Endodermal cell (in vitro differentiated cells): ENCODE measurements around the gene OTOG. TPM values are rescaled to one million over a fixed set of nuclear protein-coding genes. Genes with fewer than 3 reads are reported as not detected.
A peak's percentile ranks its signal among the peaks of the same experiment; 100 is the strongest.

Experiments
- DNase-seq: peaks from one replicate; pipeline ENCODE4 v3.0.0-alpha.2; 2017
- H3K27ac ChIP-seq: 2 replicates; pipeline ENCODE4 v1.5.1; 2013; ENCODE audit warnings: mild to moderate bottlenecking, low read depth, low read length, moderate library complexity
- H3K27me3 ChIP-seq: 2 replicates; pipeline ENCODE4 v1.6.1; 2013; ENCODE audit warnings: mild to moderate bottlenecking, low read length, moderate library complexity; ENCODE audit not compliant: insufficient read depth, control insufficient read depth, poor library complexity, severe bottlenecking
- H3K36me3 ChIP-seq: 2 replicates; pipeline ENCODE4 v1.7.0; 2013; ENCODE audit warnings: mild to moderate bottlenecking, low read length, moderate library complexity; ENCODE audit not compliant: control insufficient read depth, insufficient read depth
- H3K4me1 ChIP-seq: one replicate; pipeline ENCODE4 v1.7.0; 2013; ENCODE audit warnings: low read length; ENCODE audit not compliant: control insufficient read depth, insufficient read depth
- H3K4me3 ChIP-seq: 2 replicates; pipeline ENCODE4 v1.5.1; 2013; ENCODE audit warnings: mild to moderate bottlenecking, low read length, moderate library complexity
- H3K9ac ChIP-seq: 2 replicates; pipeline ENCODE4 v1.6.1; 2013; ENCODE audit warnings: mild to moderate bottlenecking, low read length, moderate library complexity; ENCODE audit not compliant: poor library complexity, severe bottlenecking; ENCODE audit errors: extremely low read depth
- H3K9me3 ChIP-seq: 2 replicates; pipeline ENCODE4 v1.6.1; 2013; ENCODE audit warnings: mild to moderate bottlenecking, low read length, moderate library complexity; ENCODE audit not compliant: control insufficient read depth
- H3K27ac Mint-ChIP-seq: 2 replicates; pipeline ENCODE4 v1.8.0; 2020; ENCODE audit warnings: mixed read lengths
- H3K27me3 Mint-ChIP-seq: 2 replicates; pipeline ENCODE4 v1.8.0; 2021; ENCODE audit warnings: mild to moderate bottlenecking, mixed read lengths; ENCODE audit not compliant: insufficient read depth
- H3K36me3 Mint-ChIP-seq: 2 replicates; pipeline ENCODE4 v1.8.0; 2020; ENCODE audit warnings: low read depth, mixed read lengths
- H3K4me1 Mint-ChIP-seq: 2 replicates; pipeline ENCODE4 v1.8.0; 2020; ENCODE audit warnings: mixed read lengths
- H3K4me3 Mint-ChIP-seq: 2 replicates; pipeline ENCODE4 v1.8.0; 2020; ENCODE audit warnings: mild to moderate bottlenecking, moderate library complexity, mixed read lengths
- H3K9me3 Mint-ChIP-seq: 2 replicates; pipeline ENCODE4 v1.8.0; 2020; ENCODE audit warnings: mild to moderate bottlenecking, mixed read lengths
- CTCF ChIP-seq: fragments of 200-600 bp; sonication (generic); conservative IDR thresholded peaks from 2 replicates; pipeline ENCODE4 v1.5.0; 2021; ENCODE audit warnings: antibody characterized with exemption, mild to moderate bottlenecking
- WGBS, 2 experiments: methylation state at CpG; one replicate each; pipeline versions ENCODE4 v1.1.5 to v1.1.7; 2013; ENCODE audit warnings: missing lambda C conversion rate in 2 of 2, mixed read lengths in 1 of 2; ENCODE audit not compliant: insufficient coverage in 1 of 2, insufficient read length in 1 of 2; 5-methylcytosine and 5-hydroxymethylcytosine counted together
- total RNA-seq, 2 donors: library from RNA; stranded (reverse); fragmentation: NEBNext Ultra II Directional in 1 of 2; extraction: Animal tissue kit (Norgen Biotek cat#: 25700) in 1 of 2; gene quantifications; 2 replicates in 1 of 2; 3 replicates in 1 of 2; pipeline ENCODE4 v1.2.1, GENCODE V29; 2021

The OTOG gene
- total RNA-seq, 2 donors from 2014 or later = 0.33 to 0.55 TPM

DNA sequence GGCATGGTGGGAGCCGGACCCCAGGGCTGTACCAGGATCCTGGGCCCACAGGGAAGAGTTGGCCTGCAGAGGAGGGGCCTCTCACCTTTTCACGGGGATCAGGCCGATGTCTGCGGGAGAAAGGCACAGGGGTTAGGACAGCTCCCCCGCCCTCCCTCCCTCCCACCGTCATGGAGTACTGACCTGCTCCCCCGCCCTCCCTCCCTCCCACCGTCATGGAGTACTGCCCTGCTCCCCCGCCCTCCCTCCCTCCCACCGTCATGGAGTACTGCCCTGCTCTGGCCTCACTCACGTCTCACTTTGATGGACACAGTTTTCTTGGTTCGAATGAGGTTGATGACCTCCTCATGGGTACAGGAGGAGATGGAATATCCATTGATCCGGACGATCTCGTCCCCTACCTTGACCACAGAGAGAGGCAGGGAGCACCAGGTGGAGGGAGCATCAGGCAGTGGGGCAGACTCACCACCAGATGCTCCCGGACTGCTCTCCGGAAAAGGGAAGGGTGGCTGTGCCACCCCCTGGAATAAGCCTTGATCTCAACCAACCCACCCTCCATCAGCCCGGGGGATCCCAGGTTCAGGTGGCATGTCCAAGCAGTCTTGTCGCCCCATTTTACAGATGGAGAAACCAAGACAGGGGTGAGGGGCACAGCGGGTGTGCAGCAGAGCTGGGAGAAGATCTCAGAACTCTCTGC, 20.0 kb upstream of the OTOG start:
- 90 to 100% methylated on average over 6 to 15 of the region's 20 CpGs for WGBS, 2 experiments
- no peaks in the 10 kb centered on the region for H3K36me3 Mint-ChIP-seq
- no peak overlapping the region for H3K4me3 Mint-ChIP-seq

GRCh38 chr11:17527628-17527995, 19.4 kb upstream of the OTOG start:
- no peak for DNase-seq
- no peaks in the 10 kb centered on the region for H3K9me3 ChIP-seq
- H3K27me3 Mint-ChIP-seq = peaks cover 3% of the 10 kb centered on the region
- H3K36me3 Mint-ChIP-seq = no peaks in the 10 kb centered on the region
- H3K4me1 ChIP-seq = peaks cover 14% of the 10 kb centered on the region
- H3K27ac ChIP-seq = no peak overlapping the region
- no peaks in the 10 kb centered on the region for H3K9me3 Mint-ChIP-seq
- H3K4me3 Mint-ChIP-seq = no peak overlapping the region
- peaks cover 18% of the 10 kb centered on the region for H3K4me1 Mint-ChIP-seq
- H3K36me3 ChIP-seq = no peaks in the 10 kb centered on the region
- H3K9ac ChIP-seq = no peak overlapping the region
- H3K27ac Mint-ChIP-seq = no peak overlapping the region
- WGBS, 2 experiments = 88 to 91% methylated on average over 1 to 3 of the region's 3 CpGs
- no peaks in the 10 kb centered on the region for H3K27me3 ChIP-seq
- TF ChIP-seq CTCF = no peak
- H3K4me3 ChIP-seq = no peak overlapping the region

More for the DNA sequence above, 20.0 kb upstream of the OTOG start:
- Histone ChIP-seq H3K4me3 (no peak overlapping the region), H3K9ac (no peak overlapping the region), H3K27me3 (no peaks in the 10 kb centered on the region), H3K27ac (no peak overlapping the region), H3K4me1 (peaks cover 14% of the 10 kb centered on the region), H3K36me3 (no peaks in the 10 kb centered on the region), H3K9me3 (no peaks in the 10 kb centered on the region)
- Mint-ChIP-seq H3K27me3 (peaks cover 4% of the 10 kb centered on the region), H3K4me1 (peaks cover 18% of the 10 kb centered on the region), H3K27ac (no peak overlapping the region), H3K9me3 (no peaks in the 10 kb centered on the region)
- no peak for DNase-seq
- no peak for TF ChIP-seq CTCF

DNA sequence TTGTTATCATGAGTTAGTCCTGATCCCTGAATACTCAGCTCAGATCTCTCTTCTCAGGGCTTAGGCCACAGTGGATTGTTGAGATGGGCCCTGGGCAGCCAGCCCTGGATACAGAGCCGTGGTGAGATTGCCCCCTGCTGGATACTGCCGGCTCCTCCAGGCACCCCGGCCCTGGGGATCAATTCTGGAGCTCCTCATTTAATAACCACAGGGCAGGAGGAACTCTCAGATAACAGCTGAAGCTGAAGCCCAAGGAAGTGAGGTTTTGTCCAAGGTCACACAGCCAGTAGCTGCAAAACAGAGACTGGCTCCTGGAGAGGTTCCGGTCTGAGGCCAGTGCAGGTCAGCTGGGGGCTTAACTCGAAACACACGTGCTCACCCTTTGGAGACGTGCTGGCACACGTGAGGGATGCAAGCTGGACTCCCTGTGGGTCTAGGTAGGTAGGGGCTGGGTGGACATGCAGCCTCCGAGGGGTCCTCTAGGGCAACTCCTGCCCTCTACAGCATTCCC, 18.8 kb upstream of the OTOG start:
- 67 to 78% methylated on average over 7 to 9 of the region's 9 CpGs for WGBS, 2 experiments
- DNase-seq = peak; percentile 94
- H3K36me3 ChIP-seq = no peaks in the 10 kb centered on the region
- H3K4me1 ChIP-seq = peaks cover 14% of the 10 kb centered on the region
- no peak overlapping the region for H3K9ac ChIP-seq
- Mint-ChIP-seq H3K9me3 (no peaks in the 10 kb centered on the region), H3K27ac (no peak overlapping the region), H3K4me1 (peaks cover 18% of the 10 kb centered on the region), H3K4me3 (no peak overlapping the region), H3K27me3 (peaks cover 3% of the 10 kb centered on the region), H3K36me3 (no peaks in the 10 kb centered on the region)
- peak; percentile 95 for TF ChIP-seq CTCF
- no peak overlapping the region for H3K27ac ChIP-seq
- H3K4me3 ChIP-seq = no peak overlapping the region
- no peaks in the 10 kb centered on the region for H3K27me3 ChIP-seq
- no peaks in the 10 kb centered on the region for H3K9me3 ChIP-seq
